HCT116 (cell line): ENCODE results near the gene SPPL2B.

Experiments used
- ATF3 ChIP-seq: IDR thresholded peaks from 2 replicates; pipeline ENCODE4 v1.6.1; 2012
- CTCF ChIP-seq, 3 experiments: fragments of 200-600 bp in 1 of 3; sonication (generic) in 1 of 3; IDR thresholded peaks in 2 of 3; conservative IDR thresholded peaks in 1 of 3; 2 replicates each; pipeline ENCODE4 v1.5.1; 2012 to 2017; ENCODE audit warnings: low read depth in 2 of 3, low read length in 2 of 3, antibody characterized with exemption in 1 of 3, borderline replicate concordance in 1 of 3, control low read depth in 1 of 3, mild to moderate bottlenecking in 1 of 3, mixed read lengths in 1 of 3, mixed run types in 1 of 3, moderate library complexity in 1 of 3; ENCODE audit not compliant: insufficient read depth in 1 of 3
- EZH2 ChIP-seq: fragments of 200-600 bp; sonication (generic); IDR thresholded peaks from 2 replicates; pipeline ENCODE4 v1.6.1; 2017; ENCODE audit warnings: antibody characterized with exemption, mixed run types
- EZH2phosphoT487 ChIP-seq: fragments of 200-600 bp; IDR thresholded peaks from 2 replicates; pipeline ENCODE4 v1.6.1; 2018; ENCODE audit warnings: antibody characterized with exemption, borderline replicate concordance
- FOSL1 ChIP-seq: IDR thresholded peaks from 2 replicates; pipeline ENCODE4 v1.6.1; 2012; ENCODE audit warnings: low read depth
- JUND ChIP-seq: IDR thresholded peaks from 2 replicates; pipeline ENCODE4 v1.6.1; 2012
- POLR2A ChIP-seq: IDR thresholded peaks from 2 replicates; pipeline ENCODE4 v1.7.0; 2011; ENCODE audit warnings: borderline replicate concordance; ENCODE audit not compliant: insufficient read depth, insufficient read length; ENCODE audit errors: extremely low read depth
- SIN3A ChIP-seq: IDR thresholded peaks from 2 replicates; pipeline ENCODE4 v1.6.1; 2012; ENCODE audit warnings: low read depth
- SP1 ChIP-seq: IDR thresholded peaks from 2 replicates; pipeline ENCODE4 v1.6.1; 2012; ENCODE audit warnings: low read depth
- ZFX ChIP-seq: fragments of 450-650 bp; IDR thresholded peaks from 2 replicates; pipeline ENCODE4 v1.6.1; 2017

GRCh38 chr19:2362970-2363300 is 34.5 kb downstream of the SPPL2B start:
- TF ChIP-seq EZH2 (no peak), POLR2A (no peak), ZFX (no peak), CTCF (IDR thresholded peaks at IDR 0.05 in 2 of 3, conservative IDR thresholded peaks at IDR 0.05 in 1 of 3; ENCODE audit: borderline replicate concordance in 1 of 3, insufficient read depth in 1 of 3, low read depth in 2 of 3, low read length in 2 of 3) (no peak), SIN3A (no peak), EZH2phosphoT487 (no peak), SP1 (no peak), FOSL1 (no peak), JUND (no peak), ATF3 (no peak)
